A673 (cell line): ENCODE measurements around the gene PDE6C. TPM values are rescaled to one million over a fixed set of nuclear protein-coding genes. Genes with fewer than 3 reads are reported as not detected.

Source experiments
- BruUV-seq: library from RNA; stranded (reverse); fragments of 400-500 nt; replicated peaks from 2 replicates; lab custom pipeline; 2021; lab: Mats Ljungman, UMichigan
- CTCF ChIA-PET: fragments of 300-600 bp; sonication (Branson Sonifier 250); formaldehyde crosslinking; loops from one replicate; lab custom pipeline; 2022; ENCODE audit warnings: antibody characterized with exemption; lab: Charles Lee
- POLR2A ChIA-PET: fragments of 300-600 bp; sonication (Branson Sonifier 250); formaldehyde crosslinking; loops from one replicate; lab custom pipeline; 2022; ENCODE audit warnings: antibody characterized with exemption; ENCODE audit not compliant: low non-redundant PET; lab: Charles Lee
- DNase-seq: peaks from one replicate; pipeline ENCODE4 v3.0.0-alpha.2; 2015; ENCODE audit warnings: low spot score
- H3K27ac ChIP-seq: fragments of 200-600 bp; sonication (generic); 2 replicates; pipeline ENCODE4 v1.5.1; 2016; ENCODE audit warnings: mixed run types, low read depth, mild to moderate bottlenecking, mixed read lengths, antibody characterized with exemption, low read length; ENCODE audit not compliant: poor library complexity, severe bottlenecking
- H3K27me3 ChIP-seq: fragments of 200-600 bp; sonication (generic); replicated peaks from 2 replicates; pipeline ENCODE4 v1.6.1; 2017; ENCODE audit warnings: mixed run types, low read depth, mild to moderate bottlenecking, mixed read lengths, antibody characterized with exemption, low read length; ENCODE audit not compliant: insufficient read depth, poor library complexity
- H3K36me3 ChIP-seq: fragments of 200-600 bp; sonication (generic); 2 replicates; pipeline ENCODE4 v1.6.1; 2016; ENCODE audit warnings: mixed run types, mild to moderate bottlenecking, mixed read lengths, antibody characterized with exemption, low read length; ENCODE audit not compliant: insufficient read depth, poor library complexity, severe bottlenecking
- H3K4me1 ChIP-seq: fragments of 200-600 bp; sonication (generic); 2 replicates; pipeline ENCODE4 v1.6.1; 2017; ENCODE audit warnings: mixed run types, mild to moderate bottlenecking, mixed read lengths, antibody characterized with exemption, low read length; ENCODE audit not compliant: insufficient read depth, poor library complexity, severe bottlenecking
- H3K4me3 ChIP-seq: fragments of 200-600 bp; sonication (generic); 2 replicates; pipeline ENCODE4 v1.5.1; 2016; ENCODE audit warnings: low read depth, mixed run types, mild to moderate bottlenecking, mixed read lengths, low read length; ENCODE audit not compliant: poor library complexity, severe bottlenecking
- H3K9me3 ChIP-seq: fragments of 200-600 bp; sonication (generic); 2 replicates; pipeline ENCODE4 v1.6.1; 2016; ENCODE audit warnings: mixed run types, low read depth, mild to moderate bottlenecking, mixed read lengths, antibody characterized with exemption, low read length; ENCODE audit not compliant: poor library complexity, severe bottlenecking
- EZH2 ChIP-seq: fragments of 200-600 bp; sonication (generic); IDR thresholded peaks from 2 replicates; pipeline ENCODE4 v1.6.1; 2017; ENCODE audit warnings: borderline replicate concordance, low read depth, mild to moderate bottlenecking, mixed read lengths, antibody characterized with exemption, low read length; ENCODE audit not compliant: poor library complexity, severe bottlenecking
- intact Hi-C: fragments of 100-400 bp; cut with micrococcal nuclease; formaldehyde crosslinking; loops from one replicate; pipeline ENCODE4 v1.10.0; 2022; ENCODE audit not compliant: unreplicated experiment
- total RNA-seq: library from RNA; stranded (reverse); gene quantifications from 2 replicates; pipeline ENCODE4 v1.2.3, GENCODE V29; 2021
- TF ChIP-seq, protein P1 (sequence below): fragments of 300-800, 200-600 bp; sonication (generic); conservative IDR thresholded peaks from 2 replicates; pipeline ENCODE4 v1.5.1; 2017; ENCODE audit warnings: low read depth, mild to moderate bottlenecking, antibody characterized with exemption, low read length, moderate library complexity, mixed read lengths

The PDE6C gene
- total RNA-seq, 1 experiment from 2014 or later: not detected

DNA sequence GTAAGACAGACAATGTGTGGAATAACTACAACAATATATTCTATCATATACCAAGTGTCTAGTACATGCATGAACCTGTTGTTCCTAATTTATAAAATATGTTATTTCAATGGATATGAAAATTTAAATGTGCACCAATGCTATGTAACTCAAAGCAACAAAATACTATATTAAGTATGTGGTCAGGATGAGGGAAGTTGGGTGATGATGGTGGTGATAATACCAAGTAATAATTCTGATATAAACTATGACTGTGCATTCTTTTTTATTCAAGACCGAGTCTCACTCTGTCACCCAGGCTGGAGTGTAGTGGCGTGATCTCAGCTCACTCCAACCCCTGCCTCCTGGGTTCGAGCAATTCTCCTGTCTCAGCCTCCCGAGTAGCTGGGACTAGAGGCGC lies 92.1 kb downstream of the PDE6C start:
- ChIA-PET CTCF (no interaction called here), POLR2A (no interaction called here)
- intact Hi-C loops: no loop called here
- Histone ChIP-seq H3K4me3 (no peak overlapping the region), H3K27ac (no peak overlapping the region), H3K36me3 (no peaks in the 10 kb centered on the region), H3K9me3 (no peaks in the 10 kb centered on the region), H3K27me3 (no peaks in the 10 kb centered on the region), H3K4me1 (no peaks in the 10 kb centered on the region)
- DNase-seq: no peak
- no TSS peak for BruUV-seq
- TF ChIP-seq, protein P1, sequence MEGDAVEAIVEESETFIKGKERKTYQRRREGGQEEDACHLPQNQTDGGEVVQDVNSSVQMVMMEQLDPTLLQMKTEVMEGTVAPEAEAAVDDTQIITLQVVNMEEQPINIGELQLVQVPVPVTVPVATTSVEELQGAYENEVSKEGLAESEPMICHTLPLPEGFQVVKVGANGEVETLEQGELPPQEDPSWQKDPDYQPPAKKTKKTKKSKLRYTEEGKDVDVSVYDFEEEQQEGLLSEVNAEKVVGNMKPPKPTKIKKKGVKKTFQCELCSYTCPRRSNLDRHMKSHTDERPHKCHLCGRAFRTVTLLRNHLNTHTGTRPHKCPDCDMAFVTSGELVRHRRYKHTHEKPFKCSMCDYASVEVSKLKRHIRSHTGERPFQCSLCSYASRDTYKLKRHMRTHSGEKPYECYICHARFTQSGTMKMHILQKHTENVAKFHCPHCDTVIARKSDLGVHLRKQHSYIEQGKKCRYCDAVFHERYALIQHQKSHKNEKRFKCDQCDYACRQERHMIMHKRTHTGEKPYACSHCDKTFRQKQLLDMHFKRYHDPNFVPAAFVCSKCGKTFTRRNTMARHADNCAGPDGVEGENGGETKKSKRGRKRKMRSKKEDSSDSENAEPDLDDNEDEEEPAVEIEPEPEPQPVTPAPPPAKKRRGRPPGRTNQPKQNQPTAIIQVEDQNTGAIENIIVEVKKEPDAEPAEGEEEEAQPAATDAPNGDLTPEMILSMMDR: no peak
- TF ChIP-seq EZH2: no peak

DNA sequence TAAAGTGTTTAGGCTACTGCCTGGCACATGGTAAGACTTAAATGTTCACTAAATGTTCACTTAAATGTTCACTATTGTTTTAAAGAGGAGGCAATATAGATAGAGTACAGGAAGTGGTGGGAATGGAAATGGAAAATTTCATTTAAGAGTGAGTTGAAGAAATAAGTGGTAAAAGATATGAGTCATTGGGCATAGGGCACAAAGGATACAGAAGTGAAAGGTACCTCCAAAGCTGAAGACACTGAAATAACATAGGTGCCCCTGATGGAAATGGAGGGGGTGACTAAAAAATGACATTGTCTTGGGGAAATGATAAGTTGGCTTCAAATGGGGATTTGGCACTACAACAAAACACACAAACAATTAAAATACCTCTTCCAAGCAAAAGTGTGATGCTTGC lies 95.3 kb downstream of the PDE6C start:
- Histone ChIP-seq H3K27me3 (no peaks in the 10 kb centered on the region), H3K9me3 (no peaks in the 10 kb centered on the region), H3K27ac (no peak overlapping the region), H3K4me1 (no peaks in the 10 kb centered on the region), H3K4me3 (no peak overlapping the region), H3K36me3 (no peaks in the 10 kb centered on the region)
- no TSS peak for BruUV-seq
- intact Hi-C loops: no loop called here
- ChIA-PET CTCF (no interaction called here), POLR2A (no interaction called here)
- TF ChIP-seq, protein P1: no peak
- no peak for TF ChIP-seq EZH2
- DNase-seq: no peak

DNA sequence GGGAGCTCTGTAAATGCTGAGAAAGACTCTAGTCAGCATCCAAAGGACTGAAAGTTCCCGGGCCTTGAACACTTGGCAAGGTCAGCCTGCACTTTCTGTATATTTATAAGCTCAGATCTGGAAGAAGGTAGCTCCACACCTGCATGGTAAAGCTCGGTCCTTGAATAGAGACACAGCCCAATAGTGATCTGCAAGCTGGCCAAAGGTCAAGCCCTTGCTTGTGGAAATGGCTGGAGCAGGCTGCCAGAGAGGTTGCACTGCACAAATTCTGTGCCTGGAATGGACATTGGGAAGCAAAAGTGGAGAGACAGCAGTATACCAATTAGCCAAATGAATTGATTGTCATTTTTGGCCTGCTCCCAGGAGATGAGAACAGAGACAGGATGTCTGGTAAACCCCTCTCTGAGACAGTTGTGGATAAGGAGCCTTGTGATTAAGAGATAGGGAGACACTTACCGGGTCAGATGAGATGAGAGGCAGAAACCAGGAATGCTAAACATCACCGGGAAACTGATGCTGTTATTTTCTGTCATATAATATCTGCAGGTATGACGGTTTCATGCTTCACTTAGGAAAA lies 98.1 kb downstream of the PDE6C start:
- Histone ChIP-seq H3K27me3 (no peaks in the 10 kb centered on the region), H3K4me1 (no peaks in the 10 kb centered on the region), H3K4me3 (no peak overlapping the region), H3K9me3 (no peaks in the 10 kb centered on the region), H3K36me3 (no peaks in the 10 kb centered on the region), H3K27ac (no peak overlapping the region)
- no TSS peak for BruUV-seq
- ChIA-PET POLR2A (no interaction called here), CTCF (no interaction called here)
- no peak for DNase-seq
- intact Hi-C loops: no loop called here
- TF ChIP-seq, protein P1: no peak
- TF ChIP-seq EZH2: no peak
